Effector memory CD4-positive, alpha-beta T cell (primary cell): Measurements from ENCODE around the gene GAS7.

Source experiments
- DNase-seq, 3 donors: peaks; one replicate each; pipeline ENCODE4 v3.0.0-alpha.2; 2020
- H3K27ac ChIP-seq: 2 replicates; pipeline ENCODE4 v1.7.0; 2013; ENCODE audit warnings: mild to moderate bottlenecking, low read length, moderate library complexity; ENCODE audit not compliant: insufficient read depth, poor library complexity, severe bottlenecking
- H3K27me3 ChIP-seq: replicated peaks from 2 replicates; pipeline ENCODE4 v1.7.0; 2013; ENCODE audit warnings: mild to moderate bottlenecking, low read length; ENCODE audit not compliant: insufficient read depth, control insufficient read depth, poor library complexity, severe bottlenecking
- H3K36me3 ChIP-seq: 2 replicates; pipeline ENCODE4 v1.7.0; 2013; ENCODE audit warnings: mild to moderate bottlenecking, low read length, moderate library complexity; ENCODE audit not compliant: control insufficient read depth, insufficient read depth
- H3K4me1 ChIP-seq: 2 replicates; pipeline ENCODE4 v1.7.0; 2013; ENCODE audit warnings: low read length, mild to moderate bottlenecking; ENCODE audit not compliant: control insufficient read depth, insufficient read depth, poor library complexity, severe bottlenecking
- H3K4me3 ChIP-seq: 2 replicates; pipeline ENCODE4 v1.7.0; 2013; ENCODE audit warnings: low read length, low read depth, mild to moderate bottlenecking; ENCODE audit not compliant: insufficient read depth, poor library complexity, severe bottlenecking
- H3K9me3 ChIP-seq: 2 replicates; pipeline ENCODE4 v1.7.0; 2013; ENCODE audit warnings: mild to moderate bottlenecking, low read length, moderate library complexity; ENCODE audit not compliant: control insufficient read depth

Gene GAS7

DNA sequence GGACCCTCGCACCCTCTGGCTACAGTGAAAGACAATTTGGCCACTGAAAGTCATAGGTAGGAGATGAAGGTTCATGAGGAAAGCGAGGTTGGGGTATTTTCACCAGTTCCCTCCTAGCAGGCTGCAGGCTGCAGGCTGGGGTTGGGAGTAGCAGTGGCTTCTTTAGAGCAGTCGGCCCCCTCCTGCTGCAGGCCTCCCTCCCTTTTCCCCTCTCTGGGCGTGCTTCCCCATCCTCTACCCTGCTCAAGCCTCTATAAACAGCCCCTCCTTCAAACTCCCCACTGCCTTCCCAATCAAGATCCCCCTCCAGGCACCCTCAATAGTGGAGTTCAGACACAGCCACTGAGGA lies 41.8 kb downstream of the GAS7 start:
- Histone ChIP-seq H3K4me3 (no peak overlapping the region), H3K27ac (no peak overlapping the region), H3K4me1 (no peaks in the 10 kb centered on the region)

DNA sequence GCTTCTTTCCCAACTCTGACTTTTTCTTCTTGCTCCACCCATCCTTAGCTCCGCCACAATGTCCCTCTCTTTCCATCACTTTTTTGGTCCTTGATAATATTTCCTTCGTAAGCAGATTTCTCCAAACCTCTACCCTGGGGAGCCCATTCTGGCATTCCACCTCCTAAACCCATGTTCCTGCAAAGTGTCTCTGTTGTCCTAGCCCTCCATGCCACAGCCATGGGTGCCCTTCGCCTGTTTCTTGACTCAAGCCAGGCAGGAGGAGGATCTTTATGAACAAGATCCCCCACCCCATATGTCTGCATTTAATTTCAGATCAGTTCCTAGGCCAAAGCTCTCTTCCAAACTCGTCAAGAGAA lies 42.4 kb downstream of the GAS7 start:
- DNase-seq: no peak
- Histone ChIP-seq H3K36me3 (no peaks in the 10 kb centered on the region), H3K4me1 (no peaks in the 10 kb centered on the region), H3K27ac (no peak overlapping the region), H3K9me3 (no peaks in the 10 kb centered on the region), H3K4me3 (no peak overlapping the region), H3K27me3 (no peaks in the 10 kb centered on the region)

More for the DNA sequence above, 41.8 kb downstream of the GAS7 start:
- no peak for DNase-seq
- H3K36me3 ChIP-seq: no peaks in the 10 kb centered on the region
- no peaks in the 10 kb centered on the region for H3K27me3 ChIP-seq
- no peaks in the 10 kb centered on the region for H3K9me3 ChIP-seq

DNA sequence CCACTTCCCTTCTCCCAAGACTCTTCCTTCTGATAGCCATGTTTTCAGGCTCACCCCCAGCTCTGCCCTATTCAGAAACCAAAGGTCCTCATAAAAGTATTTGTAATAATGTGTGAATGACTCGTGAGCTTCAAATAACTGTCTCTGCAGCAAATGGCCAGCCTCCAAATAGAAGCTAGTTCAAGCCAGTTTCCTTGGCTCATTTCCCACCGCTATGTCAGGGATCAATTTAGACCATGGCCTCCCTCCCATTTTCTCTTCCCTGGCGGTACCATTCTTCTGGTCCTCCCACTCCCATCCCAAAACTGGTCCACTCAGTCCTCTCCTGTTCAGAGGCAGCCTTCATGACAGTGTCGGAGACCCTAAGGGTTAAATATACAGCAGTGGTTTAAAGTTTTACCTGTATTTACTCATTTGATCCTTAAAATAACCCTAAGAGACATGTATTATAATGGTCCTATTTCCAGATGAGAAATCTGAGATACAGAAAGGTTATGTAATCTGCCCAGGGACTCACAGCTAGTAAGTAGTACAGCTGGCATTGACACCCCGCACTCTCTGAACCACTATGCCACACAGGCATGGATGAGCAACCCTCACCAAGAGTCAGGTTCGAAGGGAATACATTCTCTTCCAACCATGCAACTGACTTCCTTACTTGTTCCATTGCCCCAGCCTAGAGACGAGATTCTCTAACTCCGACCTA lies 42.9 kb downstream of the GAS7 start:
- DNase-seq: no peak

DNA sequence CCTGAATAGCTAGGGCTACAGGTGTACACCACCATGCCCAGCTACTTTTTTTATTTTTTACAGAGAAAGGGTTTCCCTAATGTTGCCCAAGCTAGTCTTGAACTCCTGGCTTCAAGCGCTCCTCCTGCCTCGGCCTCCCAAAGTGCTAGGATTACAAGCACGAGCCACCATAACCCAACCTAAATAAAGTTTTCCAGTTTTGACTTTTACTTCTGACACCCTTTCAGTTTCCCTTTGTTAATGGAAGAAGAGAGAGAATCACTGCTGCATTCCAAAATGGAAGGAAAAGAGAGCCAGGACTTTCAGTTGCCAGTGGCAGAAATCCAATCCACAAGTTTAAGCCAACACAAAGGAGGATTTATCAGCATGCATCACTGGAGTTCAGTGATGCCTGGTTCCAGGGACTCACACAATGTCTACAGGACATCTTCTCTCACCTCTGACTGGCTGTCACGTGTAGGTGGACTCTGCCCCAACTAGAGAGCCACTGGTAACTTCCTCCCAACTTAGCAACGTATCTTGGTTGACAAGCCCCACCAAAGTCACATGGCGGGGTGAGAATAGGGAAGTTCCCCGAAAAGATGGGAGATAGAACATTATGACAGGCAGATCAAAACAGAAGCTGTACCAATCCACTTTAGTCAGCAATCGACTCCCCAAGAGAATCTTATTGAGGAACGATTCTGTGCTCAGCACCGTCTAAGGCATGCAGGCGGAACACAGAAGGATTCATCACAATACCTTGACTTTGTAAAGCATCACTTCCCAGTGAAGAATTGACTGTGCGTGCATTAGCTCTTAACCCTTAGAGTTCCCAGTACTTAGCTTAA lies 46.5 kb downstream of the GAS7 start:
- DNase-seq: no peak
- no peaks in the 10 kb centered on the region for H3K36me3 ChIP-seq

More for the DNA sequence above, 42.9 kb downstream of the GAS7 start:
- Histone ChIP-seq H3K4me1 (no peaks in the 10 kb centered on the region), H3K27ac (no peak overlapping the region), H3K9me3 (no peaks in the 10 kb centered on the region), H3K4me3 (no peak overlapping the region), H3K27me3 (no peaks in the 10 kb centered on the region), H3K36me3 (no peaks in the 10 kb centered on the region)

DNA sequence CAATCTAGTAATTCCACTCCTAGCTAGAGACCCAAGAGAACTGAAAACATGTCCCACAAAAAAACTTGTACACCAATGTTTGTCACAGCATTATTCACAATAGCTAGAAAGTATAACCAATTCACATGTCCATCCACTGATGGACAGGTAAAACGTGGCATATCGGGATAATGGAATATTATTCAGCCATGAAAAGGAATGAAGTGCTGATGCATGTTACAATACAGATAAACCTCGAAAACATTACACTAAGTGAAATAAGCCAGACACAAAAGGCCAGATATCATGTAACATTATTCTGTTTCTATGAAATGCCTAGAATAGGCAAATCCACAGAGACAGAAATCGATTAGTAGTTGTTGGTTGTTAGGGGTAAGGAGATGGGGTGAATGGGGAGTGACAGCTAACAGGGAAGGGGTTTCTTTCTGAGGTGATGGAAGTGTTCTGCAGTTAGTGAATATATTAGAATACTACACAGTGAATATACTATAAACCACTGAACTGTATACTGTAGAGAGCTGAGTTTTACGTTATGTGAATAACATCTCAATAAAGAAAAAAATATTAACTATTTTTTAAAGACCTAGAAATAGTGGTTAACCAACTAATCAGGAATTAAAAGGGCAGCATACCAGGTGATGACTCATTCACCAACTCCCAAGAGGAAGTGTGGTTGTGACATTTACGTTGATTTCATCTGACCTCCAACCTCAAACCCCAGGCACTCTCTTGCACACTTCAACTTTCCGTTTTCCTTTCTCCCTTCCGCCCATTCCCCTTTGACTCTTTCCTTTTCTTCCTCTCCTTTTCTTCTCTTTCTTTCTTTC lies 48.6 kb downstream of the GAS7 start:
- no peak overlapping the region for H3K4me3 ChIP-seq
- DNase-seq: no peak
- H3K4me1 ChIP-seq: no peaks in the 10 kb centered on the region
- no peaks in the 10 kb centered on the region for H3K36me3 ChIP-seq
- no peak overlapping the region for H3K27ac ChIP-seq
- no peaks in the 10 kb centered on the region for H3K27me3 ChIP-seq
- no peaks in the 10 kb centered on the region for H3K9me3 ChIP-seq

More for the DNA sequence above, 46.5 kb downstream of the GAS7 start:
- H3K27me3 ChIP-seq: no peaks in the 10 kb centered on the region
- no peaks in the 10 kb centered on the region for H3K9me3 ChIP-seq
- no peaks in the 10 kb centered on the region for H3K4me1 ChIP-seq
- no peak overlapping the region for H3K27ac ChIP-seq
- no peak overlapping the region for H3K4me3 ChIP-seq

DNA sequence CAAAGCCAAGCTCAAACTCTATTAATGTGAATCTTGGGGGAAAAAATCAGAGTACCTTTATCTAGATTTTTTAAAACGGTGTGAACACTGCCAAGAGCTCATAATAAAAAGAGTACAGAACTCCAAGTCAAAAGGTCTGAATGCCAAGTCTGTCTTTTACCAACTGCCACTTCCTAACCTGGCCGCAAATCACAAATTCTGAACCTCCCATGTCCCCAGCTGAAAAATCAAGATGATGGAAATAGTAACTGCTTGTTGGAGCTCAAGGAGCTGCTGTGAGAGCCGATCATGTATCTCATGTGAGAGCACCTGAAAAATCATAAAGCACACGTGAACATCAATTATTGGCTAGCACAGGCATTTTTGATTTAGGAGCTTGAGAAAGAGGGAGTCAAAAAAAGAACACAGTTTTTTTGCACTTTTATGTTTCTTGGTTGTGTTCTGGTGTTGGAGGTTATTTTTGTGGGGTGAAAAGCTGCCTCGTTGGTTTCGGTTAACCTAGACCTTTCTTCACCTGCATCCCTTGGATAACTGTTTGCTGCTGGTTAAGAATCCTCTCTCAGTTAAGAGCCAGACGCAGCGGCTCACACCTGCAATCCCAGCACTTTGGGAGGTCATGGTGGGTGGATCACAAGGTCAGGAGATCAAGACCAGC lies 50.5 kb downstream of the GAS7 start:
- no peak overlapping the region for H3K27ac ChIP-seq
- H3K4me1 ChIP-seq: no peaks in the 10 kb centered on the region
- no peak for DNase-seq
- no peaks in the 10 kb centered on the region for H3K36me3 ChIP-seq
- no peak overlapping the region for H3K4me3 ChIP-seq
- H3K27me3 ChIP-seq: no peaks in the 10 kb centered on the region
- no peaks in the 10 kb centered on the region for H3K9me3 ChIP-seq

DNA sequence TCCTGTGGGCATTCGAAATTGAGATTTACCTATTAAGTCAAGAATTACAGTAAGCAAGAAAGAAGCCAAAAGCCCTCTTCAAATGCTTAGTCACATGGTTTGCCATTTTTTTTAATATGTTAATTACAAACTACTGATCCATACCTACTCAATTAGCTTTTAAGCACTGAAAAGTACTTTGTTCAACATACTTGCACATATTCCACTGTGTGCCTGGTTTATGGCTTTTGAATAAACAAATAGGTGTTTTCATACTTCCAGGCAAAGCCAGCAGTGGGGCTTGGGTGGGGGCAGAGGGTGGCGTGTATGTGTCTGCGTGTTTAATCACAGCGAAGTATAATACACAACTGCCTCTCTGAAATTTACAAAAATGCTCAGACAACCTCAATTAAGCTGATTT lies 51.4 kb downstream of the GAS7 start:
- DNase-seq: no peak
- H3K27me3 ChIP-seq: no peaks in the 10 kb centered on the region
- no peaks in the 10 kb centered on the region for H3K9me3 ChIP-seq
- H3K36me3 ChIP-seq: no peaks in the 10 kb centered on the region
- no peak overlapping the region for H3K4me3 ChIP-seq
- H3K4me1 ChIP-seq: no peaks in the 10 kb centered on the region
- no peak overlapping the region for H3K27ac ChIP-seq

DNA sequence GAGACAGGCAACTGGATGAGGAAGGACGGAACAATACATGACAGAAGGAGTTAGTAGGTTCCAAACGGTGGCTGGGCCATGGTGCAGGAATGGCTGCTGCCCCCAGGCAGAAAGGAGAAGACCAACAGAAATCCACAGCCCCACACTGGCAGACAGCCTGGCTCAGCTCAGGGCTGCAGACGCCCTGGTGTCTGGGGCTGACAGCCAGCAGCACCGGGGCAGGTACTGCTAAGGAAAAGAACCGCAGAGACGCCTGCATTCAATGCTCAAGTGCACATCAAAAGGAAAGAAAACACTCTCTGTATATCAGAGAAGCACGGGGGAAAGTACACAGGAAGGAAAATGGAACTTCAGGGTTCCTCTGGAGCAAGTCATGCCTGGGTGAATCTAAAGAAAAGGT lies 53.4 kb downstream of the GAS7 start:
- Histone ChIP-seq H3K9me3 (no peaks in the 10 kb centered on the region), H3K27ac (no peak overlapping the region), H3K4me1 (no peaks in the 10 kb centered on the region), H3K4me3 (no peak overlapping the region), H3K36me3 (no peaks in the 10 kb centered on the region), H3K27me3 (no peaks in the 10 kb centered on the region)
- no peak for DNase-seq

DNA sequence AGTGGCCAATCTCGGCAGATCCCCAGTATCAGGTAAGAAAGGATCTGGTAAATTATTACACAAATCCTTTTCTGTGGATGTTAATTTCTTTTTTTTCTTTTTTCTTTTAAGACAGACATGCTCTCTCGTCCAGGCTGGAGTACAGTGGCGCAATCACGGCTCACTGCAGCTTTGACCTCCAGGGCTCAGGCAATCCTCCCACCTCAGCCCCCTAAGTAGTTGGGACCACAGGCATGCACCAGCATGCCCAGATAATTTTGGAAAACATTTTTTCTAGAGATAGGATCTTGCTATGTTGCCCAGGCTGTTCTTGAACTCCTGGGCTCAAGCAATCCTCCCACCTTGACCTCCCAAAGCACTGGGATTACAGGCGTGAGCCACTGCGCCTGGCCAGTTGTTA lies 54.0 kb downstream of the GAS7 start:
- H3K27me3 ChIP-seq: no peaks in the 10 kb centered on the region
- H3K36me3 ChIP-seq: no peaks in the 10 kb centered on the region
- no peaks in the 10 kb centered on the region for H3K9me3 ChIP-seq
- no peak for DNase-seq
- H3K4me1 ChIP-seq: no peaks in the 10 kb centered on the region
- H3K4me3 ChIP-seq: no peak overlapping the region
- H3K27ac ChIP-seq: no peak overlapping the region
